ENCODE data around the gene SESN3.
"Not testable (repeated sequence)": the region's sequence is repeated elsewhere in the genome, so short reads cannot be mapped to it uniquely, and the experiment has no call there.

SESN3 gene

DNA sequence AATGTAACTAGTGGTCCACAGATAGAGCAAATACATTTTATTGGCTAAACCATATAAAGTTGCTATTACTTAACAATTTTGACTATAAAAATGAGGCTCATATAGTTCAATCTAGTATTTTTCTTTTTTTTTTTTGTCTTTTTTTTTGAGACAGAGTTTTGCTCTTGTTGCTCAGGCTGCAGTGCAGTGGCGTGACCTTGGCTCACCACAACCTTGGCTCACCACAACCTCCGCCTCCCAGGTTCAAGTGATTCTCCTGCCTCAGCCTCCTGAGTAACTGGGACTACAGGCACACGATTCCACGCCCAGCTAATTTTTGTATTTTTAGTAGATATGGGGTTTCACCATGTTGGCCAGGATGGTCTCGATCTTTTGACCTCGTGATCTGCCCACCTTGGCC is 3.9 kb downstream of the SESN3 start:
- not testable (repeated sequence) for DNase-seq (ENCODE audit: low read depth in 2 of 3, low spot score in 2 of 3)

DNA sequence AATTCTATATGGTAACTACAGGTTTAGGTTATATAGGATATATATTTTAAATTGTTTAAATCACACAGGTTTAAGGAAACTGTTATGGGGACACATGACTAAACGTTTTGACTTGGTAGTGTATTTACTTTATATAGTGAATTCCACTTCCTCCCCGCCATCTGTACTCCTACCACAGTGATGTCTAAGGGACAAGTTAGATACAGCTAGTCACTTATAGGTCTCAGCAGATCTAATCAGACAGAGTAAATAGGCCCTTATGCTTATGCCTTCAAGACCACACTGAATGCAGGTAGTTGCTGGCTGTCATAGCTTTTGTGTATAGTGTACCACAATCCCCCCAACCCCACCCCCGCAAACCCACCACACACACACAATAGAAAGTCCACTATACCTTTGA is 8.2 kb downstream of the SESN3 start:
- DNase-seq (ENCODE audit: low read depth in 2 of 3, low spot score in 2 of 3) = no peak

DNA sequence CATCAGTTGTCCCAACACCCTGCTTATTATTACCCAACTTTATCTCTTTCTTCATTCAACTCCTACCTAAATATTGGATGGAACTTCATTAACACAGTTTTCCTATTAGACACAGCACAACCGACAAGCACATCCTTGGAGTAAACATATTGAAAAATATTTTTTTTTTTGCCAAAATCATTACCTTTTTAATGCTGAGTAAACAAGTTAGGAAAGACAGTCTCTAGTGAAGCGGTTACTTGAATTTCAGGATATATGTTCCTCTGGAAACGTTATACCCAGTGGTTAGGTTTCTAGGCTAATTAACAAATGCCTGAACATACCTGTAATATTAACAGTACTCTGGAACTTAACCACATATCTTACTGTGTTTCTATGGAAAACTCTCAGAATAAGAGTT is 11.4 kb downstream of the SESN3 start:
- no peak for DNase-seq (ENCODE audit: low read depth in 2 of 3, low spot score in 2 of 3)

DNA sequence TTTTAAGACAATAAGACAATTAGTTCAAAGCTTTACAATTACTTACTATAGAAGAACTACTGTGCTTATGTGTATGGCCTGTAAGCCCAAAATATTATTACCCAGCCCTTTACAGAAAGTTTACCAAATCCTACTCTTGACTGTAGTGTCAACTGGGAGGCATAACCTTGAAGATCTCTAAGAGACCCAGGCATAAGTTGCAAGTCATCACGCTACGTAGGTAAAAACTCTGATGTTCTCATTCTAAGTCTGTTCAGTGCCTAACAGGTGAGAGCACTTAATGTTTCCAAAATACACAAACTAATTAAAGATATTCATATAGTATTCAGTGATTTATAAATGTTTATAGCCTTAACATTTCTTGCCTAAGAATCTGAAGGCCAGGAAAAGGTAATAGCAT is 12.9 kb downstream of the SESN3 start:
- DNase-seq (ENCODE audit: low read depth in 2 of 3, low spot score in 2 of 3) = no peak

DNA sequence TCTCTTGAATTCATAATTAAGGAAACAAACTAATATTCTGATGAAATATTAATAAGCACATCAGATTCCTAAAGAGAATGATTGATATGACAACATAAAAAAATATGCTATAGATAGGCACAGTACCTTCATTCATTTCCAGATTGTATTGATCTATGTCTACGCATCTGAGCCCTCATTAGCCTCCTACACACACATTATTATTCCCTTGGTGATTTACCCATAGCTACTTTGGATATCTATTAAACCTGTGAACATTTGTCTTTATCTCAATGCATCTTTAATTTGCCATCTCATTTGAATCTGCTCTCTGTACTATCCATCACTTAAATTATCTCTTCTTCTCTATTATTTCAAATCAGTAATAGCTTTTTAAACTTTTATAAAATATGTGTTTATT is 18.4 kb downstream of the SESN3 start:
- no peak for DNase-seq (ENCODE audit: low read depth in 2 of 3, low spot score in 2 of 3)

DNA sequence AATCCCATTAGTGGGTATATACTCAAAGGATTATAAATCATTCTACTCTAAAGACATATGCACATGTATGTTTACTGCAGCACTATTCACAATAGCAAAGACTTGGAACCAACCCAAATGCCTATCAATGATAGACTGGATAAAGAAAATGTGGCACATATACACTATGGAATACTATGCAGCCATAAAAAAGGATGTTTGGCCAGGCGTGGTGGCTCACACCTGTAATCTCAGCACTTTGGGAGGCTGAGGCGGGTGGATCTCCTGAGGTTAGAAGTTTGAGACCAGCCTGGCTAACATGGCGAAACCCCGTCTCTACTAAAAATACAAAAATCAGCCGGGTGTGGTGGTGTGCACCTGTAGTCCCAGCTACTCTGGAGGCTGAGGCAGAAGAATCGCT is 21.5 kb downstream of the SESN3 start:
- not testable (repeated sequence) for DNase-seq (ENCODE audit: low read depth in 2 of 3, low spot score in 2 of 3)

DNA sequence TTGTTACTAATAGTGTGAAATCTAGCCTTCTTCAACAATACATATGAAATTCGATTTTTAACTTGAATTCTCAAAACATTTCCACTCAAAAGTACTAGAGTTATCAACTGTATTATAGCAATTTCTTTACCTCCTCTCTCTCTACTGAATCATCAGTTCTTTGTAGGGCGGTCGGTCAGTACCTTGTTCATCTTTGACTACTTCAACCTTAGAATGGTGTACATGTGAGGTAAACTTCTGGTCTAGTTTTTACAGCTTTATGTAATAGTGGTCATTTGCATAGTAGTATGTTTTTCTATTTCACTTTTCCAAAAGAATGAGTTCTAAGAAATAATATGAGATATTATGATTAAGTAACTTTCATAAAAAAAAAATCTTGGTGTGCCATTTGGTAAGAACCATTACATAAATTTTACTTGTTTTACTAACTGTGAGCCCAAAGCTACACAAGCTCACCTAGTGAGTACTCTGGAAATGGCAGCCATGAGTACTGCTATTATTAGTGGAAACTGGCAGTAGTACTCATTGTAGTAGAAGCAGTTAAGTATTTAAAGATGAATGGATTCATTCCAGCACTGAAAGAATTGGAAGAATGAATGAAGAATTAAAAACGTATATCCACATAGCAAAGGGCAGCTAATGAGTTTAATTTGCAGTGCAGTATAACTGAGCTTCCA is 30.1 kb downstream of the SESN3 start:
- no peak for DNase-seq (ENCODE audit: low read depth in 2 of 3, low spot score in 2 of 3)

DNA sequence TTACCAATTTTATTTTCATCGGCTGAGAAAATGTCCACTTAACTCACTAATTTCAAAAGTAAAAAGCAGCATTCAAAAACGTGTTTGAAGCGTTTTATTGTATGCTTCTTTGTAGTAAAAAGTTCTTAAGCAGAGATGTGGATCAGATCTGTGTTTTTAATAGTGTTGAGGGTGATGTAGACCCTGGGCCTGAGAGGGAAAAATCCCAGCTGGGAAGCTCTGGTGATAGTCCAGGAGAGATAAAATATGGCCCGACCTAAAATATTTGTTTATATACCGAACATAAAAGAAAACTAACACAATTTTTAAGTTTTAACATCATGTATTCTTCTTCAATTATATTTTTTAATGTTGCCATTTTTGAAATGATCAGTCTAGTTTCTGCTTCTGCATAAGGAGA is 35.2 kb downstream of the SESN3 start:
- no peak for DNase-seq (ENCODE audit: low read depth in 2 of 3, low spot score in 2 of 3)

DNA sequence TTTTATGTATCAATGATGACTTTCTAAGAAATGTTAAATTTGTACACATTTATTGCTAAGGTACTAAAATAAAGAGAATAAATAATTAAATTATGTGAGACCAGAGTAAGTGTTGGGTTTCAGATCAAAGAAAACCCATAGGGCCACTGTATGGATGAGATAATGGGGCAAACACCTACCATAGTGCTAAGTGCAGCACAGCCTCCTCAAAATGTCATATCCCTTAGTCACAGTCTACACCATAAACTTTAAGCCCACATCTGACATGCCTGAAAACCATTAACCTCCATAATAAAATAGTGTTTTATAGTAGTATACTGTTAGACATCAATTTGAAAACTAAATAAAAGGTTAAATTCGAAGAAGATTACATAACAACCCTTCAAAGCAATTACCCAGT is 37.5 kb downstream of the SESN3 start:
- no peak for DNase-seq (ENCODE audit: low read depth in 2 of 3, low spot score in 2 of 3)

DNA sequence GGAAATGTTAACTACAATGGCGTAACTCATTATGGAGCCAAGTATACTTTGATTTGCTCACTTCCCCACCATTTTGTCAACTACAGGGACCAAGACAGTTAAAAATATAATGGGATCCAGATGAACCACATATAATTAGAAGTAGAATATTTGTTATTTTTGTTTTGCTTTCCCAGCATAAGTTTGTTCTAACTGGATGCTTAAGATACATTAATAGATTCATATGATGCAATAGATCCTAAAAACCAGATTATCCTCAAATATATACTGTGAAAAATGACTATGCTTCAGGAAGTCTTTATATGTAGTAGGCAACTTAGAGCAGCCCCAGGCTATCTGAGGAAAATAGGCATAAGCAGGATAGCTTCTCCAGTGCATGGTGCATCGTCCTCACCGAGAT is 38.3 kb downstream of the SESN3 start:
- DNase-seq (ENCODE audit: low read depth in 2 of 3, low spot score in 2 of 3) = no peak

DNA sequence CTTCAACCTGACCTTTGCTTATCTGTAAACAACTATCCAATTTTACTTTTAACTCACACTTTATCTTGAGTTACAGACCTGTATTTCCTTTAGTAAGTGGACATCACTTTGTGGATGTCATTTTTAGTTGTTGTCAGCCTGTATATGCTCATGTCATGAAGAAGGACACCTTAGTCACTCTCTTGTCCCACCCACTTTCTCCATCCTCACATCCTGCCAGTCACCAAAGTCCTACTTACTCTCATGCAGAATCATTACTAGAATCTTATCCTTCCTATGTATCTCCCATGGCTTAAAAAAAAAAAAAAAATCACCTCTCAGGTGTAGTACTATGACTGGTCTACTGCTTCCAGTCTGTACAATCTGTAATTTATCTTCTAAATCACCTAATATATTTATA is 43.3 kb downstream of the SESN3 start:
- DNase-seq (ENCODE audit: low read depth in 2 of 3, low spot score in 2 of 3) = no peak

DNA sequence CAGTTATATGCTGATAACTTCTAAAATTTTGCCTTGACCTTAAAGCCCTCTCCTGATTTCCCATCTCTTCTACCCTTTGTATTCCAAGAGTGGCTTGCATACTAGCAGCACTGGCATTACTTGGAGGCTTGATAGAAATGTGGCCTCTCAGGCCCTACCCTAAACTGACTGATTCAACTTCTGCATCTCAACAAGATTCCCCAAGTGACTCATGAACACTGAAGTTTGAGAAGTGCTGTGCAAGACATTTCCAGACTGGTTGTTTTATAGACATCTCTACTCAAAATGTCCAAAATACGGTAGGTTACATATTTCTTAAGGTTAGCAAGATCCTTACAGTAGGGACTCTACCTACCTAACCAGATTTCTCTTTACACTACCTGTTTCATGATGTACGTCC is 48.6 kb downstream of the SESN3 start:
- DNase-seq (ENCODE audit: low read depth in 2 of 3, low spot score in 2 of 3) = no peak

DNA sequence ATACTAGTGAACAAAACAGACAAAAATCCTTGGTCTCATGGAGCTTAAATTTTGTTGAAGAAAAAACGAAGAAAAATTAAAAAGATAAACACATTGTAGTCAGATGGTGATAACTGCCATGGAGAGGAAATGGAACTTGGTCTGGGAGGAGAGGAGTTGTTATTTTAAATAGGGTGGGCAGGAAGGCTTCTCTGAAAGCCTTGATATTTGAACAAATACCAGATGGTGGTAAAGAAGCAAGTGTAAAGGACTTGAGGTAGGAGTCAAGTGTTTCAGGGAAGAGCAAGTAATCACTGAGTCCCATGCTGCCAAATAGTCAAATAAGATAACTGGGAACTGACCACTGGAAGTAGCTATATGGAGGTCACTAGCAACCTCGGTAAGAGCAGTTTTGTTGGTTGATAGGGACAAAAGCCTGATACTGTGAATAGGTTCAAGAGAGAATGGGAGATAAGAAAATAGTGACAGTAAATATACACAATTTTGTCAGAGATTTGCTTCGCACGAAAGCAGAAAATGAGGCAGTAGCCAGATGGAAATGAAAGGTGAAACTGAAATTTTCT is 55.1 kb downstream of the SESN3 start:
- DNase-seq (ENCODE audit: low read depth in 2 of 3, low spot score in 2 of 3) = no peak

DNA sequence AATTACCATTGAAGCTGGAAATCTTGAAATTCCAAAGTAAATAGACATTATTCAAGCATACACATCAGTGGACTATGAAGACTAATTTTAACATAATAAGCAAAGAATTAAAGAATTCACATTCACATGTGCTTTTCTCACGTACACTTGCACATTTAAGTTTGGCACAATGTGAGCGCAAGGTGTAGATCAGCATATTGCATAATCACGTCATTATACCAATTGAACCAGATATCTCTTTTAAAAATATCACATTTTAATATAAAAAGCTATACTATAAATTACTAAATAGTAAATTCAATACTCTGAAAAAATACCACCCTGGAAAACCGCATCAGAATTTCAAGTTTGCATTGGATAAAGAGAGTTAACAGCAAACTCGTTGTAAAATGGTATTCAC is 60.7 kb downstream of the SESN3 start:
- DNase-seq (ENCODE audit: low read depth in 2 of 3, low spot score in 2 of 3) = no peak

DNA sequence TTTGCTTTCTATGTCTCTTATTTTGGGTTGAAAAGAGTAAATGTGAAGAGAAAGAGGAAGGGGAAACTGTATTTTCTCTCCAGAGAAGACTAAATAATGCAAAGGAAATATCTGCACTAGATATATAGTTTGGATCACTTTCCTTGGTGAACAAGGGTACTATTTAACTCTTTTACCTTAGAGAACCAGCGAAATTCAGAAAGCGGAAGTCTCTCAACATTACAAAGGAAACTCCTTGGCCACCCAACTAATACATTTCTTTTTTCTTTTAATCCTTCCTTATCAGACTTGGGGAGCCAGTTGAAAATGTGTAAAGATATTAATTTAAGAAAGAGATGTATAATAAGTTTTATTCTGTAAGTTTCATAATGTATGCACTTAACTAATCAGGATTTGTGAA is 64.2 kb downstream of the SESN3 start:
- DNase-seq (ENCODE audit: low read depth in 2 of 3, low spot score in 2 of 3) = no peak

DNA sequence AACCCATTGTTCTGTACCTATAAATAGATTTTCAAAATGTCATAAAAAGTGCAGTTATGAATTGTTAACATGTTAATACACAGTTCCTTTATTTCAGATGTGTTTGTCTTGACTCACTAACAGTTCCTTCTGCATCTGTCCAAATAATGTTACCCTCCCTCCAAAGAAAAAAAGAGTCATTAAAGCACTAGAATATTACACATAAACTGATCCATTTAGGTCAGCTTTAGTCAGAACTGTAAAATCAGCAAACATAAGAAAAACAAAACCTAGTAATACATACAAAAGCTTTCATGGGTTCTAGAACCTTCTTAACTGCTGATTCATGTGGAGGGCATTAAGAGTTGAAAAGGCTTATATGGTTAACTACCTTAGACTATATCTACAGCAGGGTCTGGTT is 65.4 kb downstream of the SESN3 start:
- no peak for DNase-seq (ENCODE audit: low read depth in 2 of 3, low spot score in 2 of 3)

DNA sequence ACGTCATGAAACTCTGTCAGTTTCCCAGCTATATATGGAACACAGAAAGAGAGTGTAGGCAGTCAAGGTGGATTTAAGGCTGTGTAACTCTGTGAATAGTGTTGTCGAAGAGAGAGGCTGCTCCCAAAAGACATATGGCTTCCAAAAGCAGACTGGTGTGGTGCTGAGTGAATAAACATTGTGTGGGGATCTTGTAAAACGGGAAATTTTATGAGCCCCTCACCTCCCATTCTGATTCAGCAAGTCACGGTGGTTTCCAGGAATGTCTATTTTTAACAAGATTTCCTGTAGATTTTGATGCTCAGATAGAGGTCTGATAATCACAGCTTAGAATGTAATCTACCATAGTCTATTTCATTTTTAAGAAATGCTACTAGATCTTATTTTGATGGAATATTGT is 67.9 kb downstream of the SESN3 start:
- DNase-seq (ENCODE audit: low read depth in 2 of 3, low spot score in 2 of 3) = no peak

DNA sequence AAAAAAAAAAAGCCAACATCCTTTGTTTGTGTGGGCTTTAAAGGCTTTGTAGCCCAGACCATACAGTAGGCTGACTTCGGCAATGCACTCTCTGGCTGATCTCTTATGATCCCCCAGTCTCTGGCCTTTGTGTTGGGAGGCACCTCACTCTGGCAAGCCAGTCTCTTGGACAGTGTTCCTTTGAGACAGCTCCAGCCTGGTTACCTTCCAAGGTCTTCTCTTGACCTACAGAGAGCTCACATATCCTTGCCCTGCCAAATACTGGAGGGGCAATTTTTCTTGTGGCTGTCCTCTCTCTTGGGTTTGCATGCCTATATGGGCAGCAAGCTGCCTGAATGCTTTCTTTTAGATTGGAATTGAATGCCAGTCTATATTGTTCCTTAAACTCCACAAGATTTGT is 69.8 kb downstream of the SESN3 start:
- no peak for DNase-seq (ENCODE audit: low read depth in 2 of 3, low spot score in 2 of 3)

DNA sequence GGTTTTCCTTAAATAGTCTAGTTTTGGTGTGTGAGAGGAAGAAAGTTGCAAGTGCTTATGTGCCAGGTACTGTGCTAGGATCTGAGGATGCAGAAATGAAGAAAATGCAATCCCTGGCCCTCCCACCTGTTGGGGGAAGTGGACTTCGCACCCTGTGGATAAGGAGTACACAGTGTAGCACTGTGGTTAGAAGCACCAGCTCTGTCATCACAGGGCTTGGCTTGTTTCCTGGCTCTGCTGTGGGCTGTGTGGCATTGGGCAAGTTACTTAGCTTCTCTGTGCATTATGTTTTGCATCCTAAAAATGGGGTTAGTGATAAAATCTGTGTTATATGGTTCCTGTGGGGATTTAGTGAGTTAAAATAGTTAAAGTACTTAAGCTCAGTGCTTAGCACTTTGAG is 73.2 kb downstream of the SESN3 start:
- DNase-seq (ENCODE audit: low read depth in 2 of 3, low spot score in 2 of 3) = no peak

DNA sequence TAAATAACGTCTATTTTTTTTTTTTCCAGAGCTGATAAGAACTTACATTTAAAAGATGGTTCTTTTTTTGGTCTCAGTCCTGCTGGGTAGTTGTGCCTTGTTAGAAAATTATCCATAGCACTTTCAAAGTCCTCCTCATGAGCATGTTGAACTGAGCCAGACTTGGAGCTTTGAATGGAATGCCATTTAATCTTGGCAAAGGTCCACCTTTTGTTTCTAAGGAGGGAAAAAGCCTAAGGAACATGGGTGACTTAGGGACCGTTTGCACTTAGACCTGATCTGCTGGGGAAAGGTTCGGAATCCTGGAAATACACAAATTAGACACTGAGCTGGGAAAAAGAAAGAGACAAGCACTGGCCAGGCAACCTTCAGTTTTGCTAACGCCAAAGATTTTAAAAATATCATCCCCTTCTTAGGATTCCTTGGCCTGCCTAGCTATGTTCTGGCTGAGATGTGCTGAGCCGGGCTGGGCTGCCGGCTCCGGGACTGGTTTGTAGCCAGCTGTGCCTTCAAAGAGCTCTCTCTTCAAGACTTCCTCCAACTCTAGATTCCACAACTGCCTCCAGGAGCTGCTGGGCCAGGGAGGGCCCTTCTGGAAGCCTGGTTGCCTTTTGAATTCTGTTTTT is 74.0 kb downstream of the SESN3 start:
- no peak for DNase-seq (ENCODE audit: low read depth in 2 of 3, low spot score in 2 of 3)

DNA sequence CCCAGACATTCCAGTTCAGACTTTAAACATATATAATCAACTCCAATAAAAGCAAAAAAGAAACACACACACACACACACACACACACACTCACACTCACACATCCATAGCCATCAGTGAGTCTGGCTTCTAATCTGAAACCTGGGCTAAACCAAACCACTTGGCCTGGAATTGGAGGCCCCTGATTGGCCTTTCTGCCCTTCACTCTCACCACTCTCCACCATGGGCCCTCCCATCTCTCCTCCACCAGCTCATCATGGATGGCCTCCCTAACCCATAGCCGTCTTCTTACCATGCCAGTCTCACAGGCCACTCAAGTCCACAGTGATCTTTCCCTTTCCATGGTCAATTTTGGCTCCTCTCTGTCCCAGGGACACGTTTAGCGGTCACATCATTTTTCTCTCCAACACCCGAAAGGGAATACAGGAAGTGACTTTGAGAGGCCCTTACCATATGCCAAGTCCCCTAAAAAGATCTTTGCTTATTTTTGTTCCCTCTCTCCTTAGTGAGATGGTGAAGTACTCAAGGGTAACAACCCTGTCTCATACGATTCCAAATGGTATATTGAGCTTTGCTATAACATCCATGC is 74.8 kb downstream of the SESN3 start:
- no peak for DNase-seq (ENCODE audit: low read depth in 2 of 3, low spot score in 2 of 3)

DNA sequence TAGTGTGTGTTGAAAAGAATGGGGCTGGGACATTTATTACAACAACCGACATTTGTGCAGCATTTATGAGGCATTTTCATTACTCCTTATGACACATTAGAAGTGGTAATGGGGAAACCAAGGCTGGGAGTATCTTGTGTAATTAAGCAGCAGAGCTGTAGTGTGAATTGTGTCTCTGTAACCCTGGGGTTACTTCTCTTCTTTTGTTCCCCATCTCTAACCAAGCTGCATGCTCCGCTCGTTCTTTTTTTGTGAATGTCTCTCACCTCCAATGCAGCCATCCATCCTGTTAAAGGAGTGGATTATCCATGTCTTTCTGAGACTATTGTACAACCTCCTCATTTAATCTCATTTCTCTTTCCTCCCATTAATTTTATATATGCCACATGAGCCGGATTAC is 75.6 kb downstream of the SESN3 start:
- DNase-seq (ENCODE audit: low read depth in 2 of 3, low spot score in 2 of 3) = no peak

DNA sequence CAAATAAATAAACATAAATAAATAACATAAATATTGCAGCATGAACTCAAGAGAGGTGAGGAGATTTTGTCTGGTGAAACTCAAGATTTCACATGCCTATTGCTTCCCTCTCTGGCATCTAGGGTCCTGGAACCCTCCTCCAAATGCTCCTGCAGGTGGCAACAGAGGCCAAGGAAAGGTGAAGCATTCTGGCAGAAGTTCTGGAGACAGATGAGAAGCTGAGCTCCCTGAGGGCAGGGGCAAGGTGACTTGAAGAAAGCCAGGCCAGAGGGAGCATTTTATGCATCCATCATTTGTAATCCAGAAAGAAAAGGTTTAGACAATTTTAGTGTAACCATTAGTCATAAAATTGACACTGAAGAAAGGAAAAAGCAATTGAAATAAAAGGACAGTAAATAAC is 76.5 kb downstream of the SESN3 start:
- no peak for DNase-seq (ENCODE audit: low read depth in 2 of 3, low spot score in 2 of 3)

All from activated CD8-positive, alpha-beta memory T cell treated with anti-CD3 and anti-CD28 coated beads for 48 hours (primary cell).